SK-N-SH treated with all-trans-retinoic acid at 6 μM for 48 hours (cell line): Measurements from ENCODE around the gene LRRC55.

Experiments
- ATAC-seq: fragments of 200-7000 bp; cut with Tn5 transposase; 3 replicates; pipeline ENCODE4 v1.9.1; 2020; ENCODE audit warnings: mild to moderate bottlenecking, moderate library complexity
- ARNTL ChIP-seq: fragments of 450-650 bp; formaldehyde crosslinking; IDR thresholded peaks from 2 replicates; pipeline ENCODE4 v1.5.0; 2020; ENCODE audit warnings: low read depth, mild to moderate bottlenecking, moderate library complexity, borderline replicate concordance
- BACH2 ChIP-seq: fragments of 250-450 bp; sonication (Bioruptor Pico); IDR thresholded peaks from 2 replicates; pipeline ENCODE4 v1.9.0; 2021; ENCODE audit warnings: mild to moderate bottlenecking, borderline replicate concordance
- CSDC2 ChIP-seq: fragments of 250-450 bp; sonication (Bioruptor Pico); IDR thresholded peaks from 2 replicates; pipeline ENCODE4 v1.5.0; 2020; ENCODE audit warnings: mild to moderate bottlenecking, moderate library complexity
- ESRRG ChIP-seq: fragments of 250-450 bp; sonication (Bioruptor Pico); IDR thresholded peaks from 2 replicates; pipeline ENCODE4 v1.6.1; 2021; ENCODE audit warnings: mild to moderate bottlenecking
- GLIS3 ChIP-seq: fragments of 250-450 bp; sonication (Bioruptor Pico); IDR thresholded peaks from 2 replicates; pipeline ENCODE4 v1.5.0; 2020; ENCODE audit warnings: mild to moderate bottlenecking, moderate library complexity
- ISL1 ChIP-seq: fragments of 250-450 bp; sonication (Bioruptor Pico); IDR thresholded peaks from 2 replicates; pipeline ENCODE4 v2.1.2; 2022; ENCODE audit warnings: mild to moderate bottlenecking, moderate library complexity
- PATZ1 ChIP-seq: fragments of 250-450 bp; sonication (Bioruptor Pico); IDR thresholded peaks from 2 replicates; pipeline ENCODE4 v1.8.0; 2020; ENCODE audit warnings: mild to moderate bottlenecking, moderate library complexity, borderline replicate concordance
- PPARA ChIP-seq: fragments of 250-450 bp; sonication (Bioruptor Pico); IDR thresholded peaks from 2 replicates; pipeline ENCODE4 v1.5.0; 2020; ENCODE audit warnings: mild to moderate bottlenecking, borderline replicate concordance
- TCF4 ChIP-seq: fragments of 250-450 bp; sonication (Bioruptor Pico); IDR thresholded peaks from 2 replicates; pipeline ENCODE4 v1.8.0; 2021; ENCODE audit warnings: mild to moderate bottlenecking, moderate library complexity, borderline replicate concordance
- ZC3H10 ChIP-seq: fragments of 250-450 bp; sonication (Bioruptor Pico); IDR thresholded peaks from 2 replicates; pipeline ENCODE4 v1.5.1; 2021; ENCODE audit warnings: mild to moderate bottlenecking, moderate library complexity
- ZFP3 ChIP-seq: fragments of 250-450 bp; sonication (Bioruptor Pico); IDR thresholded peaks from 2 replicates; pipeline ENCODE4 v1.5.0; 2020; ENCODE audit warnings: mild to moderate bottlenecking, moderate library complexity
- ZFP30 ChIP-seq: fragments of 450-650 bp; formaldehyde crosslinking; IDR thresholded peaks from 2 replicates; pipeline ENCODE4 v1.5.0; 2022; ENCODE audit warnings: mild to moderate bottlenecking, moderate library complexity
- ZNF565 ChIP-seq: fragments of 450-650 bp; formaldehyde crosslinking; conservative IDR thresholded peaks from 2 replicates; pipeline ENCODE4 v1.5.0; 2020; ENCODE audit warnings: low read depth, mild to moderate bottlenecking, moderate library complexity
- ZNF70 ChIP-seq: fragments of 450-650 bp; formaldehyde crosslinking; IDR thresholded peaks from 2 replicates; pipeline ENCODE4 v1.5.0; 2020; ENCODE audit warnings: mild to moderate bottlenecking, moderate library complexity
- ZNF8 ChIP-seq: fragments of 450-650 bp; formaldehyde crosslinking; IDR thresholded peaks from 2 replicates; pipeline ENCODE4 v1.5.0; 2020; ENCODE audit warnings: mild to moderate bottlenecking, moderate library complexity
- TF ChIP-seq, protein P1 (sequence below): fragments of 250-450 bp; sonication (Bioruptor Pico); IDR thresholded peaks from 2 replicates; pipeline ENCODE4 v1.5.0; 2020; ENCODE audit warnings: mild to moderate bottlenecking, moderate library complexity
- TF ChIP-seq, protein P2 (sequence below): fragments of 250-450 bp; sonication (Bioruptor Pico); IDR thresholded peaks from 2 replicates; pipeline ENCODE4 v1.5.1; 2020; ENCODE audit warnings: low read depth, mild to moderate bottlenecking, moderate library complexity

LRRC55 gene

GRCh38 chr11:57182896-57183295, 1.1 kb downstream of the LRRC55 start (continued):
- no peak for TF ChIP-seq ISL1 (CRISPR knock-in tag)
- no peak for TF ChIP-seq ZNF8 (CRISPR knock-in tag)
- TF ChIP-seq, protein P1, sequence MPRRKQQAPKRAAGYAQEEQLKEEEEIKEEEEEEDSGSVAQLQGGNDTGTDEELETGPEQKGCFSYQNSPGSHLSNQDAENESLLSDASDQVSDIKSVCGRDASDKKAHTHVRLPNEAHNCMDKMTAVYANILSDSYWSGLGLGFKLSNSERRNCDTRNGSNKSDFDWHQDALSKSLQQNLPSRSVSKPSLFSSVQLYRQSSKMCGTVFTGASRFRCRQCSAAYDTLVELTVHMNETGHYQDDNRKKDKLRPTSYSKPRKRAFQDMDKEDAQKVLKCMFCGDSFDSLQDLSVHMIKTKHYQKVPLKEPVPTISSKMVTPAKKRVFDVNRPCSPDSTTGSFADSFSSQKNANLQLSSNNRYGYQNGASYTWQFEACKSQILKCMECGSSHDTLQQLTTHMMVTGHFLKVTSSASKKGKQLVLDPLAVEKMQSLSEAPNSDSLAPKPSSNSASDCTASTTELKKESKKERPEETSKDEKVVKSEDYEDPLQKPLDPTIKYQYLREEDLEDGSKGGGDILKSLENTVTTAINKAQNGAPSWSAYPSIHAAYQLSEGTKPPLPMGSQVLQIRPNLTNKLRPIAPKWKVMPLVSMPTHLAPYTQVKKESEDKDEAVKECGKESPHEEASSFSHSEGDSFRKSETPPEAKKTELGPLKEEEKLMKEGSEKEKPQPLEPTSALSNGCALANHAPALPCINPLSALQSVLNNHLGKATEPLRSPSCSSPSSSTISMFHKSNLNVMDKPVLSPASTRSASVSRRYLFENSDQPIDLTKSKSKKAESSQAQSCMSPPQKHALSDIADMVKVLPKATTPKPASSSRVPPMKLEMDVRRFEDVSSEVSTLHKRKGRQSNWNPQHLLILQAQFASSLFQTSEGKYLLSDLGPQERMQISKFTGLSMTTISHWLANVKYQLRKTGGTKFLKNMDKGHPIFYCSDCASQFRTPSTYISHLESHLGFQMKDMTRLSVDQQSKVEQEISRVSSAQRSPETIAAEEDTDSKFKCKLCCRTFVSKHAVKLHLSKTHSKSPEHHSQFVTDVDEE (CRISPR knock-in tag): no peak
- no peak for TF ChIP-seq PPARA (CRISPR knock-in tag)
- TF ChIP-seq ESRRG (CRISPR knock-in tag): no peak
- no peak for TF ChIP-seq ZNF70 (CRISPR knock-in tag)
- TF ChIP-seq ZNF565 (CRISPR knock-in tag): no peak

GRCh38 chr11:57190548-57190947, 8.8 kb downstream of the LRRC55 start:
- TF ChIP-seq ZNF565 (CRISPR knock-in tag) (no peak), TCF4 (CRISPR knock-in tag) (no peak), ZFP30 (CRISPR knock-in tag) (no peak), ZFP3 (CRISPR knock-in tag) (no peak), ZC3H10 (CRISPR knock-in tag) (no peak), PATZ1 (CRISPR knock-in tag) (no peak)
- TF ChIP-seq, protein P1 (CRISPR knock-in tag): no peak
- no peak for ATAC-seq

- TF ChIP-seq ESRRG (CRISPR knock-in tag) (no peak), BACH2 (CRISPR knock-in tag) (no peak), CSDC2 (no peak), GLIS3 (no peak), ARNTL (CRISPR knock-in tag) (no peak), ZNF70 (CRISPR knock-in tag) (no peak), ZFP3 (CRISPR knock-in tag) (no peak), ZNF8 (CRISPR knock-in tag) (no peak), ZC3H10 (CRISPR knock-in tag) (no peak)
- TF ChIP-seq, protein P2, sequence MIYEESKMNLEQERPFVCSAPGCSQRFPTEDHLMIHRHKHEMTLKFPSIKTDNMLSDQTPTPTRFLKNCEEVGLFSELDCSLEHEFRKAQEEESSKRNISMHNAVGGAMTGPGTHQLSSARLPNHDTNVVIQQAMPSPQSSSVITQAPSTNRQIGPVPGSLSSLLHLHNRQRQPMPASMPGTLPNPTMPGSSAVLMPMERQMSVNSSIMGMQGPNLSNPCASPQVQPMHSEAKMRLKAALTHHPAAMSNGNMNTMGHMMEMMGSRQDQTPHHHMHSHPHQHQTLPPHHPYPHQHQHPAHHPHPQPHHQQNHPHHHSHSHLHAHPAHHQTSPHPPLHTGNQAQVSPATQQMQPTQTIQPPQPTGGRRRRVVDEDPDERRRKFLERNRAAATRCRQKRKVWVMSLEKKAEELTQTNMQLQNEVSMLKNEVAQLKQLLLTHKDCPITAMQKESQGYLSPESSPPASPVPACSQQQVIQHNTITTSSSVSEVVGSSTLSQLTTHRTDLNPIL (CRISPR knock-in tag): no peak
- TF ChIP-seq, protein P1 (CRISPR knock-in tag): no peak
- ATAC-seq: no peak
These were observed 9.8 kb downstream of the LRRC55 start for GRCh38 chr11:57191311-57192219.
